Measurements from ENCODE around the gene MARS2.
"Not testable (repeated sequence)": the region's sequence is repeated elsewhere in the genome, so short reads cannot be mapped to it uniquely, and the experiment has no call there.

Gene MARS2

GRCh38 chr2:197704434-197705120 is 592 bp upstream of the MARS2 start:
- Histone ChIP-seq H3K4me1 (ENCODE audit: control insufficient read depth, insufficient read depth, low read length, poor library complexity, severe bottlenecking) (peaks cover 29% of the 10 kb centered on the region), H3K4me3 (ENCODE audit: insufficient read depth, low read depth, low read length, poor library complexity, severe bottlenecking) (peak overlapping the region; percentile 63), H3K27me3 (replicated peaks; ENCODE audit: control insufficient read depth, insufficient read depth, low read length, poor library complexity, severe bottlenecking) (no peaks in the 10 kb centered on the region), H3K27ac (ENCODE audit: insufficient read depth, low read length, poor library complexity, severe bottlenecking) (peak overlapping the region; percentile 85), H3K36me3 (ENCODE audit: control insufficient read depth, insufficient read depth, low read length) (peaks cover 3% of the 10 kb centered on the region), H3K9me3 (ENCODE audit: control insufficient read depth, low read length) (no peaks in the 10 kb centered on the region)
- no peak for DNase-seq

- H3K4me3 ChIP-seq (ENCODE audit: insufficient read depth, low read depth, low read length, poor library complexity, severe bottlenecking) = peak overlapping the region; percentile 83
- no peaks in the 10 kb centered on the region for H3K9me3 ChIP-seq (ENCODE audit: control insufficient read depth, low read length)
- peaks cover 29% of the 10 kb centered on the region for H3K4me1 ChIP-seq (ENCODE audit: control insufficient read depth, insufficient read depth, low read length, poor library complexity, severe bottlenecking)
- H3K36me3 ChIP-seq (ENCODE audit: control insufficient read depth, insufficient read depth, low read length) = peaks cover 3% of the 10 kb centered on the region
- no peak for DNase-seq
- H3K27me3 ChIP-seq (replicated peaks; ENCODE audit: control insufficient read depth, insufficient read depth, low read length, poor library complexity, severe bottlenecking) = no peaks in the 10 kb centered on the region
- peak overlapping the region; percentile 85 for H3K27ac ChIP-seq (ENCODE audit: insufficient read depth, low read length, poor library complexity, severe bottlenecking)
Observed at GRCh38 chr2:197705912-197706838, 1.0 kb downstream of the MARS2 start.

- Histone ChIP-seq H3K9me3 (ENCODE audit: control insufficient read depth, low read length) (no peaks in the 10 kb centered on the region), H3K4me3 (ENCODE audit: insufficient read depth, low read depth, low read length, poor library complexity, severe bottlenecking) (peak overlapping the region; percentile 83), H3K36me3 (ENCODE audit: control insufficient read depth, insufficient read depth, low read length) (peaks cover 10% of the 10 kb centered on the region), H3K27ac (ENCODE audit: insufficient read depth, low read length, poor library complexity, severe bottlenecking) (no peak overlapping the region), H3K4me1 (ENCODE audit: control insufficient read depth, insufficient read depth, low read length, poor library complexity, severe bottlenecking) (peaks cover 29% of the 10 kb centered on the region), H3K27me3 (replicated peaks; ENCODE audit: control insufficient read depth, insufficient read depth, low read length, poor library complexity, severe bottlenecking) (no peaks in the 10 kb centered on the region)
- DNase-seq = no peak
Observed at GRCh38 chr2:197706839-197707207, 1.7 kb downstream of the MARS2 start.

GRCh38 chr2:197707316-197708213 is 2.4 kb downstream of the MARS2 start:
- no peak overlapping the region for H3K27ac ChIP-seq (ENCODE audit: insufficient read depth, low read length, poor library complexity, severe bottlenecking)
- H3K27me3 ChIP-seq (replicated peaks; ENCODE audit: control insufficient read depth, insufficient read depth, low read length, poor library complexity, severe bottlenecking) = no peaks in the 10 kb centered on the region
- H3K9me3 ChIP-seq (ENCODE audit: control insufficient read depth, low read length) = no peaks in the 10 kb centered on the region
- peaks cover 11% of the 10 kb centered on the region for H3K36me3 ChIP-seq (ENCODE audit: control insufficient read depth, insufficient read depth, low read length)
- peaks cover 29% of the 10 kb centered on the region for H3K4me1 ChIP-seq (ENCODE audit: control insufficient read depth, insufficient read depth, low read length, poor library complexity, severe bottlenecking)
- DNase-seq = no peak
- H3K4me3 ChIP-seq (ENCODE audit: insufficient read depth, low read depth, low read length, poor library complexity, severe bottlenecking) = no peak overlapping the region

GRCh38 chr2:197708331-197708730 is 3.2 kb downstream of the MARS2 start:
- no peak overlapping the region for H3K4me3 ChIP-seq (ENCODE audit: insufficient read depth, low read depth, low read length, poor library complexity, severe bottlenecking)
- DNase-seq = no peak

GRCh38 chr2:197709140-197709539 is 4.0 kb downstream of the MARS2 start:
- not testable (repeated sequence) for H3K27me3 ChIP-seq (replicated peaks; ENCODE audit: control insufficient read depth, insufficient read depth, low read length, poor library complexity, severe bottlenecking); H3K9me3 ChIP-seq (ENCODE audit: control insufficient read depth, low read length); DNase-seq; H3K4me3 ChIP-seq (ENCODE audit: insufficient read depth, low read depth, low read length, poor library complexity, severe bottlenecking); H3K27ac ChIP-seq (ENCODE audit: insufficient read depth, low read length, poor library complexity, severe bottlenecking)
- H3K4me1 ChIP-seq (ENCODE audit: control insufficient read depth, insufficient read depth, low read length, poor library complexity, severe bottlenecking) = peaks cover 29% of the 10 kb centered on the region
- peaks cover 11% of the 10 kb centered on the region for H3K36me3 ChIP-seq (ENCODE audit: control insufficient read depth, insufficient read depth, low read length)

More at GRCh38 chr2:197708331-197708730, 3.2 kb downstream of the MARS2 start:
- H3K4me1 ChIP-seq (ENCODE audit: control insufficient read depth, insufficient read depth, low read length, poor library complexity, severe bottlenecking) = peaks cover 29% of the 10 kb centered on the region
- no peak overlapping the region for H3K27ac ChIP-seq (ENCODE audit: insufficient read depth, low read length, poor library complexity, severe bottlenecking)
- H3K27me3 ChIP-seq (replicated peaks; ENCODE audit: control insufficient read depth, insufficient read depth, low read length, poor library complexity, severe bottlenecking) = no peaks in the 10 kb centered on the region
- H3K36me3 ChIP-seq (ENCODE audit: control insufficient read depth, insufficient read depth, low read length) = peaks cover 11% of the 10 kb centered on the region
- no peaks in the 10 kb centered on the region for H3K9me3 ChIP-seq (ENCODE audit: control insufficient read depth, low read length)

- Histone ChIP-seq H3K27ac (ENCODE audit: insufficient read depth, low read length, poor library complexity, severe bottlenecking) (no peak overlapping the region), H3K4me3 (ENCODE audit: insufficient read depth, low read depth, low read length, poor library complexity, severe bottlenecking) (no peak overlapping the region), H3K4me1 (ENCODE audit: control insufficient read depth, insufficient read depth, low read length, poor library complexity, severe bottlenecking) (peaks cover 29% of the 10 kb centered on the region), H3K9me3 (ENCODE audit: control insufficient read depth, low read length) (no peaks in the 10 kb centered on the region), H3K27me3 (replicated peaks; ENCODE audit: control insufficient read depth, insufficient read depth, low read length, poor library complexity, severe bottlenecking) (no peaks in the 10 kb centered on the region), H3K36me3 (ENCODE audit: control insufficient read depth, insufficient read depth, low read length) (peaks cover 8% of the 10 kb centered on the region)
- DNase-seq = no peak
Observed at GRCh38 chr2:197710424-197711042, 5.4 kb downstream of the MARS2 start.

GRCh38 chr2:197711578-197711977 is 6.4 kb downstream of the MARS2 start:
- Histone ChIP-seq H3K4me3 (ENCODE audit: insufficient read depth, low read depth, low read length, poor library complexity, severe bottlenecking) (no peak overlapping the region), H3K36me3 (ENCODE audit: control insufficient read depth, insufficient read depth, low read length) (peaks cover 8% of the 10 kb centered on the region), H3K27ac (ENCODE audit: insufficient read depth, low read length, poor library complexity, severe bottlenecking) (no peak overlapping the region), H3K9me3 (ENCODE audit: control insufficient read depth, low read length) (no peaks in the 10 kb centered on the region), H3K27me3 (replicated peaks; ENCODE audit: control insufficient read depth, insufficient read depth, low read length, poor library complexity, severe bottlenecking) (no peaks in the 10 kb centered on the region), H3K4me1 (ENCODE audit: control insufficient read depth, insufficient read depth, low read length, poor library complexity, severe bottlenecking) (peaks cover 19% of the 10 kb centered on the region)
- DNase-seq = no peak

GRCh38 chr2:197713271-197713670 is 8.1 kb downstream of the MARS2 start:
- H3K36me3 ChIP-seq (ENCODE audit: control insufficient read depth, insufficient read depth, low read length) = peaks cover 8% of the 10 kb centered on the region
- DNase-seq = no peak
- peaks cover 6% of the 10 kb centered on the region for H3K4me1 ChIP-seq (ENCODE audit: control insufficient read depth, insufficient read depth, low read length, poor library complexity, severe bottlenecking)

More at GRCh38 chr2:197713271-197713670, 8.1 kb downstream of the MARS2 start:
- no peak overlapping the region for H3K4me3 ChIP-seq (ENCODE audit: insufficient read depth, low read depth, low read length, poor library complexity, severe bottlenecking)
- H3K27me3 ChIP-seq (replicated peaks; ENCODE audit: control insufficient read depth, insufficient read depth, low read length, poor library complexity, severe bottlenecking) = no peaks in the 10 kb centered on the region
- no peaks in the 10 kb centered on the region for H3K9me3 ChIP-seq (ENCODE audit: control insufficient read depth, low read length)
- no peak overlapping the region for H3K27ac ChIP-seq (ENCODE audit: insufficient read depth, low read length, poor library complexity, severe bottlenecking)

All from effector memory CD4-positive, alpha-beta T cell (primary cell).